SU-DHL-6 (cell line): ENCODE results near the gene PDE4D.

ENCODE experiments used
- H2AFZ ChIP-seq: fragments of 200-600 bp; sonication (generic); 2 replicates; pipeline ENCODE4 v1.6.1; 2014; ENCODE audit warnings: low read depth, mild to moderate bottlenecking, moderate library complexity, mixed read lengths, antibody characterized with exemption, low read length; ENCODE audit not compliant: severe bottlenecking
- H3F3A ChIP-seq: fragments of 200-600 bp; shearing (Covaris generic); 2 replicates; pipeline ENCODE4 v1.6.0; 2016; ENCODE audit warnings: antibody characterized with exemption, mild to moderate bottlenecking; ENCODE audit not compliant: insufficient read depth
- H3K27ac ChIP-seq: fragments of 200-600 bp; sonication (generic); 2 replicates; pipeline ENCODE4 v1.5.1; 2016; ENCODE audit warnings: low read depth, mild to moderate bottlenecking, low read length, moderate library complexity, mixed read lengths
- H3K27me3 ChIP-seq: fragments of 200-600 bp; sonication (generic), shearing (Covaris generic); 2 replicates; pipeline ENCODE4 v1.6.0; 2014; ENCODE audit warnings: mild to moderate bottlenecking, low read length
- H3K36me3 ChIP-seq: fragments of 200-600 bp; sonication (generic); 2 replicates; pipeline ENCODE4 v1.6.1; 2014; ENCODE audit warnings: mild to moderate bottlenecking, low read length, mixed read lengths
- H3K4me2 ChIP-seq: fragments of 300-600, 200-600 bp; shearing (Covaris generic), sonication (generic); 2 replicates; pipeline ENCODE4 v1.6.0; 2014; ENCODE audit warnings: low read length, low read depth, mild to moderate bottlenecking; ENCODE audit not compliant: poor library complexity, severe bottlenecking
- H3K4me3 ChIP-seq: fragments of 200-600 bp; sonication (generic); 2 replicates; pipeline ENCODE4 v1.5.1; 2014; ENCODE audit warnings: antibody characterized with exemption, low read length, mild to moderate bottlenecking, mixed read lengths; ENCODE audit not compliant: insufficient read depth, poor library complexity, severe bottlenecking
- H3K79me2 ChIP-seq: fragments of 200-600 bp; sonication (generic); 2 replicates; pipeline ENCODE4 v1.6.1; 2014; ENCODE audit warnings: mild to moderate bottlenecking, low read length, moderate library complexity; ENCODE audit not compliant: insufficient read depth
- H3K9ac ChIP-seq: fragments of 200-600 bp; sonication (generic); 2 replicates; pipeline ENCODE4 v1.7.0; 2014; ENCODE audit warnings: mild to moderate bottlenecking, low read length
- H3K9me2 ChIP-seq: fragments of 200-600 bp; sonication (generic); replicated peaks from 2 replicates; pipeline ENCODE4 v1.6.1; 2014; ENCODE audit warnings: low read length; ENCODE audit not compliant: insufficient read depth
- H3K9me3 ChIP-seq: fragments of 200-600 bp; sonication (generic); 2 replicates; pipeline ENCODE4 v1.6.1; 2014; ENCODE audit warnings: low read length, mixed read lengths; ENCODE audit not compliant: insufficient read depth
- H4K20me1 ChIP-seq: fragments of 200-600 bp; sonication (generic); 2 replicates; pipeline ENCODE4 v1.6.1; 2014; ENCODE audit warnings: low read depth, mild to moderate bottlenecking, antibody characterized with exemption, low read length, moderate library complexity, mixed read lengths
- EZH2phosphoT487 ChIP-seq: fragments of 200-600 bp; sonication (generic), shearing (Covaris generic); conservative IDR thresholded peaks from 2 replicates; pipeline ENCODE4 v1.6.1; 2018; ENCODE audit warnings: mild to moderate bottlenecking, antibody characterized with exemption, low read length, moderate library complexity, mixed read lengths
- TF ChIP-seq, protein P1 (sequence below): fragments of 200-600 bp; sonication (generic); IDR thresholded peaks from one replicate; pipeline ENCODE4 v1.5.1; 2017; ENCODE audit warnings: antibody characterized with exemption, mild to moderate bottlenecking, low read length, moderate library complexity; ENCODE audit not compliant: insufficient read depth, poor library complexity, severe bottlenecking

The PDE4D gene

DNA sequence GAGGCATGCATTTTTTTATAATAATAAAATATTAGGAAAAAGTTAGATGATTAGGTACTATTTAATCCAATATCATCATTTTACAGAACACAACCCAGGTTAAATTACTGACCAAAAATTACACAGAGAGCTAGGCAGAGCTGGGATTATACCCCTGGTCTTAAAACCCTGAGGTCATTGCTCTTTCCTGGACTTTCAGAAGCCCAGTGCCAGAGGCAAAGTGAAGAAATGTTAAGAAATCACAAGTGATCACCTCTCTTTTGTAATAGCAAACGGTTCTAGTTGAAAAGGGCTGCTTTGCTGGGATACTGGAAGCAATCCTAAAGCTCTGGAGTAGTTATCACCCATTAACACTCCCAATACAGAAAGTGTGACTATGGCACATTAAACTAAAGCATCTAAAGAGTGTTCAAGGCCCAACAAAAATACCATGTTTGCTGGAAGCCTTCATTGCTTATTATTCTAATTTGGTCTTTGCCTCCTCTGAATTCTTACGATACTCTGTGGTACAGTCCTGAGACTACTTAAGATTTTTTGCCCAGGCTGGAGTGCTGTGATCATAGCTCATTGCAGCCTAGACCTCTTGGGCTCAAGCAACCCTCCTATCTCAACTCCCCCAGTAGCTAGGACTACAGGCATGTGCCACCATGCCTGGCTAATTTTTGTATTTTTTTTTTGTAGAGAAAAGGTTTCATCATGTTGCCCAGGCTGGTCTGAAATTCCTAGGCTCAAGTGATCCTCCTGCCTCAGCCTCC lies 734.7 kb downstream of the PDE4D start:
- TF ChIP-seq, protein P1, sequence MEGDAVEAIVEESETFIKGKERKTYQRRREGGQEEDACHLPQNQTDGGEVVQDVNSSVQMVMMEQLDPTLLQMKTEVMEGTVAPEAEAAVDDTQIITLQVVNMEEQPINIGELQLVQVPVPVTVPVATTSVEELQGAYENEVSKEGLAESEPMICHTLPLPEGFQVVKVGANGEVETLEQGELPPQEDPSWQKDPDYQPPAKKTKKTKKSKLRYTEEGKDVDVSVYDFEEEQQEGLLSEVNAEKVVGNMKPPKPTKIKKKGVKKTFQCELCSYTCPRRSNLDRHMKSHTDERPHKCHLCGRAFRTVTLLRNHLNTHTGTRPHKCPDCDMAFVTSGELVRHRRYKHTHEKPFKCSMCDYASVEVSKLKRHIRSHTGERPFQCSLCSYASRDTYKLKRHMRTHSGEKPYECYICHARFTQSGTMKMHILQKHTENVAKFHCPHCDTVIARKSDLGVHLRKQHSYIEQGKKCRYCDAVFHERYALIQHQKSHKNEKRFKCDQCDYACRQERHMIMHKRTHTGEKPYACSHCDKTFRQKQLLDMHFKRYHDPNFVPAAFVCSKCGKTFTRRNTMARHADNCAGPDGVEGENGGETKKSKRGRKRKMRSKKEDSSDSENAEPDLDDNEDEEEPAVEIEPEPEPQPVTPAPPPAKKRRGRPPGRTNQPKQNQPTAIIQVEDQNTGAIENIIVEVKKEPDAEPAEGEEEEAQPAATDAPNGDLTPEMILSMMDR: no peak
- no peak overlapping the region for H3K4me2 ChIP-seq

DNA sequence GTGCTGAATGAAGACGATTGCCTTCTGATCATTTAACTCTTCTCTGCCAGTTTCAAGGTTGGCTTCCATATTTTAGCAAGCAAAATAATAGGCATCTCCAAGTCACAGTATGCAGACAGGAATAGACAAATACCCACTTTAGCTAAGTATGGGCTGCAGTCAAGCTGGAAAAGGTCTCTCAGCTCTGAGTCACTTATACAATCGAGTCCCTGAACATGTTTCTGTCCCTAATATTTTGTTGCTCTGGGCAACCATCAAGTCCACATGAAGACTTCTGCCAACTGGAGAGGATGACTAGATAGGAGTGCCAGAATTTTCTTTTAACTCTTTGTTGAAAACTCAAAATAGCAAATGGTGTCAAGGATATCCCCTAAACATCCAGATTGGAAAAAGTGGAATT lies 735.4 kb downstream of the PDE4D start:
- Histone ChIP-seq H3K4me3 (no peak overlapping the region), H3K27ac (no peak overlapping the region), H3K27me3 (no peaks in the 10 kb centered on the region; the same call in 1 of the 2 replicates), H4K20me1 (no peaks in the 10 kb centered on the region), H3K9me2 (no peaks in the 10 kb centered on the region), H2AFZ (no peak overlapping the region), H3K9ac (no peak overlapping the region), H3K4me2 (no peak overlapping the region), H3K9me3 (no peaks in the 10 kb centered on the region), H3K79me2 (no peaks in the 10 kb centered on the region), H3K36me3 (no peaks in the 10 kb centered on the region), H3F3A (no peaks in the 10 kb centered on the region)
- TF ChIP-seq, protein P1: no peak
- TF ChIP-seq EZH2phosphoT487: no peak

More for the DNA sequence above, 734.7 kb downstream of the PDE4D start:
- Histone ChIP-seq H3K4me3 (no peak overlapping the region), H3K27ac (no peak overlapping the region), H3K9me3 (no peaks in the 10 kb centered on the region), H3K27me3 (no peaks in the 10 kb centered on the region; the same call in 1 of the 2 replicates), H3K9ac (no peak overlapping the region), H2AFZ (no peak overlapping the region), H3K9me2 (no peaks in the 10 kb centered on the region), H3K36me3 (no peaks in the 10 kb centered on the region), H3F3A (no peaks in the 10 kb centered on the region), H4K20me1 (no peaks in the 10 kb centered on the region), H3K79me2 (no peaks in the 10 kb centered on the region)

DNA sequence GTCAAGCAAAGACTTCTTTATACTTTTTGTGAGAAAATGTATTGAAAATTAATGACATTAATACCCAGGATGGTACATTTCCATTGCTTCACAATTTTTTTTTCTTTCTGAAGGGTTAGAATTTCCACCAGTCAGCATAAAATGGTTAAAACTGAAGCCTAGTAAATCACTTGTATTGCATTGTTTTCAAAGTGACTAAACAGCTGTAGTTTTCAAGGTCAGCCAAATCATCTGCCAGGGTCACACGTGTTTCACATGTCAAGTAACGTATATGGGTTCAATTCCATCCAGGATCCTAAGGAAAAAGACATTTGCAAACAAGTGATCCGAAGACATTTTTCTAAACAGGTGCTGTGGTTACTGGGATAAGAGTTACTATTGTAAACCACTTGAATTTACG lies 736.5 kb downstream of the PDE4D start:
- H3K36me3 ChIP-seq: no peaks in the 10 kb centered on the region
- no peaks in the 10 kb centered on the region for H3F3A ChIP-seq
- H3K9me2 ChIP-seq: no peaks in the 10 kb centered on the region
- no peak overlapping the region for H3K4me2 ChIP-seq
- H3K27ac ChIP-seq: no peak overlapping the region
- H3K4me3 ChIP-seq: no peak overlapping the region
- H4K20me1 ChIP-seq: no peaks in the 10 kb centered on the region
- no peaks in the 10 kb centered on the region for H3K9me3 ChIP-seq
- H3K27me3 ChIP-seq: no peaks in the 10 kb centered on the region; the same call in 1 of the 2 replicates
- no peak overlapping the region for H2AFZ ChIP-seq
- TF ChIP-seq, protein P1: no peak
- TF ChIP-seq EZH2phosphoT487: no peak
- H3K79me2 ChIP-seq: no peaks in the 10 kb centered on the region
- H3K9ac ChIP-seq: no peak overlapping the region
